Measurements from ENCODE around the gene ANKIB1.

DNA sequence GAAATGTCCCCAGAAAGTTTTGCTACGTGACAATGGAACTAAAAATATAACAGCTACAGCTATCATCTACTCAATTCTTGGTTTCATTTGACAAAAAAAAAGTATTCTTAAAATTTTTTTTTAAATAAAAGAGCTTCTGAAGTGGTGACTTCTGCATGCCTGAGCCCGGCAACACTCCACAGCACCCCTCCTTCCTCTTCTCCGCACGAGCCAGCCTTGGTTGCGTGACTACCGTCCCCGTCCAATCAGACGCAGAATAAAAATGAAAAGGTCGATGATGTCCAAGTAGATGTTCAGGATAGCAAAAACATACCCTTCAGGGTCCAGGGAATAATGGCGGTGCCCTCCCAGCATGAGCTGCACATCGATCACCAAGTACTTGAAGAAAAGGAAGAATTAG is 167.0 kb downstream of the ANKIB1 start:
- no peak for TF ChIP-seq EZH2phosphoT487 (IDR thresholded peaks at IDR 0.05)
- TF ChIP-seq, protein P1, sequence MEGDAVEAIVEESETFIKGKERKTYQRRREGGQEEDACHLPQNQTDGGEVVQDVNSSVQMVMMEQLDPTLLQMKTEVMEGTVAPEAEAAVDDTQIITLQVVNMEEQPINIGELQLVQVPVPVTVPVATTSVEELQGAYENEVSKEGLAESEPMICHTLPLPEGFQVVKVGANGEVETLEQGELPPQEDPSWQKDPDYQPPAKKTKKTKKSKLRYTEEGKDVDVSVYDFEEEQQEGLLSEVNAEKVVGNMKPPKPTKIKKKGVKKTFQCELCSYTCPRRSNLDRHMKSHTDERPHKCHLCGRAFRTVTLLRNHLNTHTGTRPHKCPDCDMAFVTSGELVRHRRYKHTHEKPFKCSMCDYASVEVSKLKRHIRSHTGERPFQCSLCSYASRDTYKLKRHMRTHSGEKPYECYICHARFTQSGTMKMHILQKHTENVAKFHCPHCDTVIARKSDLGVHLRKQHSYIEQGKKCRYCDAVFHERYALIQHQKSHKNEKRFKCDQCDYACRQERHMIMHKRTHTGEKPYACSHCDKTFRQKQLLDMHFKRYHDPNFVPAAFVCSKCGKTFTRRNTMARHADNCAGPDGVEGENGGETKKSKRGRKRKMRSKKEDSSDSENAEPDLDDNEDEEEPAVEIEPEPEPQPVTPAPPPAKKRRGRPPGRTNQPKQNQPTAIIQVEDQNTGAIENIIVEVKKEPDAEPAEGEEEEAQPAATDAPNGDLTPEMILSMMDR (IDR thresholded peaks at IDR 0.05) = no peak
- TF ChIP-seq EZH2 (IDR thresholded peaks at IDR 0.05) = no peak

All from neural progenitor cell (in vitro differentiated cells).